Hematopoietic multipotent progenitor cell treated with erythropoietin and hydrocortisone succinate and interleukin-3 and kit ligand, for 15 days (in vitro differentiated cells): ENCODE data around the gene SKAP1.
"Not testable (repeated sequence)": the region's sequence is repeated elsewhere in the genome, so short reads cannot be mapped to it uniquely, and the experiment has no call there.

ENCODE experiments used
- DNase-seq: peaks from one replicate; pipeline ENCODE4 v3.0.0-alpha.2; 2015; ENCODE audit warnings: low spot score

The SKAP1 gene

GRCh38 chr17:48413613-48414405 is 16.2 kb downstream of the SKAP1 start:
- DNase-seq = no peak

GRCh38 chr17:48412841-48413240 is 17.2 kb downstream of the SKAP1 start:
- DNase-seq = no peak

- DNase-seq = not testable (repeated sequence)
Measured at GRCh38 chr17:48410821-48411220, 19.2 kb downstream of the SKAP1 start.

- DNase-seq = no peak
Measured at GRCh38 chr17:48409607-48410006, 20.4 kb downstream of the SKAP1 start.

GRCh38 chr17:48406936-48407567 is 23.0 kb downstream of the SKAP1 start:
- no peak for DNase-seq

GRCh38 chr17:48394821-48395220 is 35.2 kb downstream of the SKAP1 start:
- DNase-seq = no peak

GRCh38 chr17:48393283-48393682 is 36.7 kb downstream of the SKAP1 start:
- DNase-seq = no peak

- DNase-seq = no peak
Measured at GRCh38 chr17:48392857-48393256, 37.2 kb downstream of the SKAP1 start.

- no peak for DNase-seq
Measured at GRCh38 chr17:48391444-48391843, 38.6 kb downstream of the SKAP1 start.

- no peak for DNase-seq
Measured at GRCh38 chr17:48389903-48390302, 40.1 kb downstream of the SKAP1 start.

GRCh38 chr17:48388955-48389743 is 40.9 kb downstream of the SKAP1 start:
- no peak for DNase-seq

GRCh38 chr17:48386826-48387225 is 43.2 kb downstream of the SKAP1 start:
- DNase-seq = no peak

GRCh38 chr17:48385319-48385718 is 44.7 kb downstream of the SKAP1 start:
- no peak for DNase-seq

- no peak for DNase-seq
Measured at GRCh38 chr17:48384164-48384563, 45.9 kb downstream of the SKAP1 start.

GRCh38 chr17:48382989-48383388 is 47.0 kb downstream of the SKAP1 start:
- no peak for DNase-seq

GRCh38 chr17:48378708-48379392 is 51.2 kb downstream of the SKAP1 start:
- no peak for DNase-seq

GRCh38 chr17:48378238-48378637 is 51.8 kb downstream of the SKAP1 start:
- DNase-seq = no peak

- no peak for DNase-seq
Measured at GRCh38 chr17:48376682-48377325, 53.2 kb downstream of the SKAP1 start.

- DNase-seq = no peak
Measured at GRCh38 chr17:48375356-48375755, 54.7 kb downstream of the SKAP1 start.

- peak; percentile 74 for DNase-seq
Measured at GRCh38 chr17:48374650-48375230, 55.3 kb downstream of the SKAP1 start.

- DNase-seq = no peak
Measured at GRCh38 chr17:48373883-48374282, 56.1 kb downstream of the SKAP1 start.
